Prostate gland (tissue), 2 donors: ENCODE results near the gene RPS6KL1.

Experiments
- CTCF ChIP-seq, 4 experiments: fragments of 200-600 bp in 2 of 4; fragments of 450-650 bp in 2 of 4; sonication (generic) in 2 of 4; IDR thresholded peaks; 1 replicate in 3 of 4; 2 replicates in 1 of 4; pipeline ENCODE4 v1.5.1; 2016 to 2019; ENCODE audit warnings: antibody characterized with exemption in 4 of 4, mild to moderate bottlenecking in 2 of 4, moderate library complexity in 2 of 4
- POLR2A ChIP-seq: fragments of 450-650 bp; IDR thresholded peaks from one replicate; pipeline ENCODE4 v1.6.1; 2016; ENCODE audit warnings: antibody characterized with exemption, mild to moderate bottlenecking
- POLR2AphosphoS5 ChIP-seq: sonication (generic); formaldehyde crosslinking; IDR thresholded peaks from one replicate; pipeline ENCODE4 v1.6.1; 2017; ENCODE audit warnings: antibody characterized with exemption

GRCh38 chr14:74963705-74964271 lies 40.7 kb upstream of the RPS6KL1 start:
- no peak for TF ChIP-seq CTCF (IDR thresholded peaks at IDR 0.05)
- no peak for TF ChIP-seq POLR2A
- peak; percentile 30 for TF ChIP-seq POLR2AphosphoS5
